Esophagus squamous epithelium (tissue), 4 donors: ENCODE data around the gene CTSL.

Experiments
- CTCF ChIP-seq, 6 experiments: fragments of 450-650 bp in 4 of 6; fragments of 200-600 bp in 2 of 6; sonication (generic) in 2 of 6; IDR thresholded peaks; one replicate each; pipeline ENCODE4 v1.5.1; 2016 to 2019; ENCODE audit warnings: antibody characterized with exemption in 6 of 6, mild to moderate bottlenecking in 4 of 6, moderate library complexity in 4 of 6
- POLR2A ChIP-seq, 4 donors: fragments of 450-650 bp; IDR thresholded peaks; one replicate each; pipeline ENCODE4 v1.6.1; 2017; ENCODE audit warnings: antibody characterized with exemption in 4 of 4, mild to moderate bottlenecking in 4 of 4, moderate library complexity in 3 of 4

GRCh38 chr9:87685441-87685840 lies 40.5 kb upstream of the CTSL start:
- TF ChIP-seq CTCF (IDR thresholded peaks at IDR 0.05) (no peak), POLR2A (IDR thresholded peaks at IDR 0.05) (no peak)
